NOMO-1 treated with dmso at 0.1 percent for 144 hours (cell line): ENCODE measurements around the gene MIPOL1.
"Not testable (repeated sequence)": the region's sequence is repeated elsewhere in the genome, so short reads cannot be mapped to it uniquely, and the experiment has no call there.

ENCODE experiments used
- DNase-seq: peaks from one replicate; lab custom pipeline; 2025; ENCODE audit not compliant: unreplicated experiment; lab: John Stamatoyannopoulos, UW

The MIPOL1 gene

GRCh38 chr14:37512173-37512572 is 314.4 kb downstream of the MIPOL1 start:
- DNase-seq = no peak

GRCh38 chr14:37515771-37516170 is 318.0 kb downstream of the MIPOL1 start:
- no peak for DNase-seq

- DNase-seq = no peak
Observed at GRCh38 chr14:37526994-37527393, 329.3 kb downstream of the MIPOL1 start.

GRCh38 chr14:37539992-37540391 is 342.3 kb downstream of the MIPOL1 start:
- DNase-seq = no peak

GRCh38 chr14:37544407-37544806 is 346.7 kb downstream of the MIPOL1 start:
- DNase-seq = no peak

GRCh38 chr14:37545174-37545573 is 347.4 kb downstream of the MIPOL1 start:
- DNase-seq = no peak

- DNase-seq = no peak
Observed at GRCh38 chr14:37546621-37547447, 349.1 kb downstream of the MIPOL1 start.

GRCh38 chr14:37550511-37550910 is 352.8 kb downstream of the MIPOL1 start:
- no peak for DNase-seq

GRCh38 chr14:37551119-37551518 is 353.4 kb downstream of the MIPOL1 start:
- no peak for DNase-seq

- no peak for DNase-seq
Observed at GRCh38 chr14:37553935-37554550, 356.3 kb downstream of the MIPOL1 start.

- DNase-seq = not testable (repeated sequence)
Observed at GRCh38 chr14:37555596-37555995, 357.9 kb downstream of the MIPOL1 start.

- DNase-seq = no peak
Observed at GRCh38 chr14:37558740-37559139, 361.0 kb downstream of the MIPOL1 start.

GRCh38 chr14:37559386-37559785 is 361.6 kb downstream of the MIPOL1 start:
- DNase-seq = no peak

- no peak for DNase-seq
Observed at GRCh38 chr14:37563189-37563588, 365.5 kb downstream of the MIPOL1 start.

- DNase-seq = no peak
Observed at GRCh38 chr14:37565550-37565949, 367.8 kb downstream of the MIPOL1 start.

- no peak for DNase-seq
Observed at GRCh38 chr14:37566811-37567371, 369.2 kb downstream of the MIPOL1 start.

GRCh38 chr14:37569729-37570128 is 372.0 kb downstream of the MIPOL1 start:
- no peak for DNase-seq

GRCh38 chr14:37571391-37571790 is 373.7 kb downstream of the MIPOL1 start:
- no peak for DNase-seq

- DNase-seq = no peak
Observed at GRCh38 chr14:37573356-37573755, 375.6 kb downstream of the MIPOL1 start.

GRCh38 chr14:37579274-37579673 is 381.5 kb downstream of the MIPOL1 start:
- DNase-seq = no peak

- no peak for DNase-seq
Observed at GRCh38 chr14:37580146-37580545, 382.4 kb downstream of the MIPOL1 start.
